A673 (cell line): Measurements from ENCODE around the gene SEC14L5.

Experiments used
- CTCF ChIP-seq: fragments of 300-800, 200-600 bp; sonication (generic); conservative IDR thresholded peaks from 2 replicates; pipeline ENCODE4 v1.5.1; 2017; ENCODE audit warnings: low read depth, mild to moderate bottlenecking, antibody characterized with exemption, low read length, moderate library complexity, mixed read lengths
- EZH2 ChIP-seq: fragments of 200-600 bp; sonication (generic); IDR thresholded peaks from 2 replicates; pipeline ENCODE4 v1.6.1; 2017; ENCODE audit warnings: borderline replicate concordance, low read depth, mild to moderate bottlenecking, mixed read lengths, antibody characterized with exemption, low read length; ENCODE audit not compliant: poor library complexity, severe bottlenecking

- TF ChIP-seq CTCF (no peak), EZH2 (no peak)
Measured at GRCh38 chr16:4954714-4955113, 3.4 kb upstream of the SEC14L5 start.
